SK-N-SH treated with all-trans-retinoic acid at 6 μM for 48 hours (cell line): Measurements from ENCODE around the gene MYL9.

Experiments
- ATAC-seq: fragments of 200-7000 bp; cut with Tn5 transposase; 3 replicates; pipeline ENCODE4 v1.9.1; 2020; ENCODE audit warnings: mild to moderate bottlenecking, moderate library complexity
- ARNTL ChIP-seq: fragments of 450-650 bp; formaldehyde crosslinking; IDR thresholded peaks from 2 replicates; pipeline ENCODE4 v1.5.0; 2020; ENCODE audit warnings: low read depth, mild to moderate bottlenecking, moderate library complexity, borderline replicate concordance
- BACH2 ChIP-seq: fragments of 250-450 bp; sonication (Bioruptor Pico); IDR thresholded peaks from 2 replicates; pipeline ENCODE4 v1.9.0; 2021; ENCODE audit warnings: mild to moderate bottlenecking, borderline replicate concordance
- CSDC2 ChIP-seq: fragments of 250-450 bp; sonication (Bioruptor Pico); IDR thresholded peaks from 2 replicates; pipeline ENCODE4 v1.5.0; 2020; ENCODE audit warnings: mild to moderate bottlenecking, moderate library complexity
- GLIS3 ChIP-seq: fragments of 250-450 bp; sonication (Bioruptor Pico); IDR thresholded peaks from 2 replicates; pipeline ENCODE4 v1.5.0; 2020; ENCODE audit warnings: mild to moderate bottlenecking, moderate library complexity
- ISL1 ChIP-seq: fragments of 250-450 bp; sonication (Bioruptor Pico); IDR thresholded peaks from 2 replicates; pipeline ENCODE4 v2.1.2; 2022; ENCODE audit warnings: mild to moderate bottlenecking, moderate library complexity
- OSR1 ChIP-seq: fragments of 250-450 bp; sonication (Bioruptor Pico); IDR thresholded peaks from 2 replicates; pipeline ENCODE4 v1.8.0; 2022; ENCODE audit warnings: moderate library complexity, mild to moderate bottlenecking, inconsistent platforms
- PPARA ChIP-seq: fragments of 250-450 bp; sonication (Bioruptor Pico); IDR thresholded peaks from 2 replicates; pipeline ENCODE4 v1.5.0; 2020; ENCODE audit warnings: mild to moderate bottlenecking, borderline replicate concordance
- RARB ChIP-seq: fragments of 250-450 bp; sonication (Bioruptor Pico); IDR thresholded peaks from 2 replicates; pipeline ENCODE4 v1.8.0; 2021; ENCODE audit warnings: mild to moderate bottlenecking, moderate library complexity
- SNAI2 ChIP-seq: fragments of 250-450 bp; sonication (Bioruptor Pico); IDR thresholded peaks from 2 replicates; pipeline ENCODE4 v1.5.0; 2020; ENCODE audit warnings: mild to moderate bottlenecking, moderate library complexity
- TCF4 ChIP-seq: fragments of 250-450 bp; sonication (Bioruptor Pico); IDR thresholded peaks from 2 replicates; pipeline ENCODE4 v1.8.0; 2021; ENCODE audit warnings: mild to moderate bottlenecking, moderate library complexity, borderline replicate concordance
- TOX ChIP-seq: fragments of 250-450 bp; sonication (Bioruptor Pico); IDR thresholded peaks from 2 replicates; pipeline ENCODE4 v1.8.0; 2021; ENCODE audit warnings: mild to moderate bottlenecking, moderate library complexity, borderline replicate concordance
- ZC3H10 ChIP-seq: fragments of 250-450 bp; sonication (Bioruptor Pico); IDR thresholded peaks from 2 replicates; pipeline ENCODE4 v1.5.1; 2021; ENCODE audit warnings: mild to moderate bottlenecking, moderate library complexity
- ZFP3 ChIP-seq: fragments of 250-450 bp; sonication (Bioruptor Pico); IDR thresholded peaks from 2 replicates; pipeline ENCODE4 v1.5.0; 2020; ENCODE audit warnings: mild to moderate bottlenecking, moderate library complexity
- ZNF565 ChIP-seq: fragments of 450-650 bp; formaldehyde crosslinking; conservative IDR thresholded peaks from 2 replicates; pipeline ENCODE4 v1.5.0; 2020; ENCODE audit warnings: low read depth, mild to moderate bottlenecking, moderate library complexity
- ZNF70 ChIP-seq: fragments of 450-650 bp; formaldehyde crosslinking; IDR thresholded peaks from 2 replicates; pipeline ENCODE4 v1.5.0; 2020; ENCODE audit warnings: mild to moderate bottlenecking, moderate library complexity
- ZNF8 ChIP-seq: fragments of 450-650 bp; formaldehyde crosslinking; IDR thresholded peaks from 2 replicates; pipeline ENCODE4 v1.5.0; 2020; ENCODE audit warnings: mild to moderate bottlenecking, moderate library complexity
- TF ChIP-seq, protein P1 (sequence below): fragments of 250-450 bp; sonication (Bioruptor Pico); IDR thresholded peaks from 2 replicates; pipeline ENCODE4 v1.8.0; 2021; ENCODE audit warnings: low read depth, mild to moderate bottlenecking, moderate library complexity, borderline replicate concordance
- TF ChIP-seq, protein P2 (sequence below): fragments of 250-450 bp; sonication (Bioruptor Pico); IDR thresholded peaks from 2 replicates; pipeline ENCODE4 v1.5.1; 2021; ENCODE audit warnings: mild to moderate bottlenecking, moderate library complexity
- TF ChIP-seq, protein P3 (sequence below): fragments of 250-450 bp; sonication (Bioruptor Pico); IDR thresholded peaks from 2 replicates; pipeline ENCODE4 v1.5.1; 2020; ENCODE audit warnings: low read depth, mild to moderate bottlenecking, moderate library complexity

The MYL9 gene

DNA sequence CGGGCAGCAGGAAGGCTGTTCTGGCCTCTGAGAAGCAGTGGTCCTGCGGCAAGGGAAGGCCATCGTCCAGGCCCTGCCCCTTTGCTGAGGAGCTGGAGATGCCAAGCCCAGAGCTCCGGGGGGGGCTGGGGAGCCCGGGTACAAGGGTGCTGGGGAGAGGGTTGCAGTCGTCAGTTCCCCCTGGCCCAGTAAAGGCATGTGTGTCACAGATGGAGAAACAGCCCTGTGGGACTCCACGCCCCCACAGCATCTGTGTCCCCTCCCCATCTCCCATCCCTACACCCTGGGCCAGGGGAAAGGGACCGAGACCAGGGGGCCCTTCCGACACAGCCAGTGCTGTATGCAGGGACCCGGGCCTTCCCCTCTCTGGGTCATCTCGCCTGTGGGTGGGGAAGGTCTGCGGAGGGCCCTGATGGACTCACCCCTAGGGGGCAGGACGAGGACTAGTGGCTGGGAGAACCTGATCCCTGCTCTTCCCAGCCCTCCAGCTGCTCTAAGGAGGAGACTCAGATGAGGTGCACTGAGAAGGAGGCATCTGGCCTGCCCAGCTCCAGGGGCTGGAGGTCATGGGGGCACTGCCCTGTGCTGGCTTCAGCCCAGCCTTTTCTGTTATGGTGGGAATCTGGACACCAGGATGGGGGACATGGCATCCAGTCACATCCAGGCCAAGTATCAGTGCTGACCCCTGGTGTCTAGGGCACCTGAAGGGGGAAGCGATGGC, 609 bp downstream of the MYL9 start:
- peak; percentile 30 for ATAC-seq
- TF ChIP-seq BACH2 (CRISPR knock-in tag) (no peak), OSR1 (no peak), ZFP3 (CRISPR knock-in tag) (no peak), ZNF70 (CRISPR knock-in tag) (no peak), GLIS3 (no peak), CSDC2 (CRISPR knock-in tag) (no peak), ARNTL (CRISPR knock-in tag) (no peak), RARB (CRISPR knock-in tag) (no peak), TOX (CRISPR knock-in tag) (no peak), PPARA (no peak), SNAI2 (CRISPR knock-in tag) (no peak), ZC3H10 (CRISPR knock-in tag) (no peak), TCF4 (no peak)
- TF ChIP-seq, protein P1, sequence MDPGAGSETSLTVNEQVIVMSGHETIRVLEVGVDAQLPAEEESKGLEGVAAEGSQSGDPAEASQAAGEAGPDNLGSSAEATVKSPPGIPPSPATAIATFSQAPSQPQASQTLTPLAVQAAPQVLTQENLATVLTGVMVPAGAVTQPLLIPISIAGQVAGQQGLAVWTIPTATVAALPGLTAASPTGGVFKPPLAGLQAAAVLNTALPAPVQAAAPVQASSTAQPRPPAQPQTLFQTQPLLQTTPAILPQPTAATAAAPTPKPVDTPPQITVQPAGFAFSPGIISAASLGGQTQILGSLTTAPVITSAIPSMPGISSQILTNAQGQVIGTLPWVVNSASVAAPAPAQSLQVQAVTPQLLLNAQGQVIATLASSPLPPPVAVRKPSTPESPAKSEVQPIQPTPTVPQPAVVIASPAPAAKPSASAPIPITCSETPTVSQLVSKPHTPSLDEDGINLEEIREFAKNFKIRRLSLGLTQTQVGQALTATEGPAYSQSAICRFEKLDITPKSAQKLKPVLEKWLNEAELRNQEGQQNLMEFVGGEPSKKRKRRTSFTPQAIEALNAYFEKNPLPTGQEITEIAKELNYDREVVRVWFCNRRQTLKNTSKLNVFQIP (CRISPR knock-in tag): no peak
- TF ChIP-seq, protein P2, sequence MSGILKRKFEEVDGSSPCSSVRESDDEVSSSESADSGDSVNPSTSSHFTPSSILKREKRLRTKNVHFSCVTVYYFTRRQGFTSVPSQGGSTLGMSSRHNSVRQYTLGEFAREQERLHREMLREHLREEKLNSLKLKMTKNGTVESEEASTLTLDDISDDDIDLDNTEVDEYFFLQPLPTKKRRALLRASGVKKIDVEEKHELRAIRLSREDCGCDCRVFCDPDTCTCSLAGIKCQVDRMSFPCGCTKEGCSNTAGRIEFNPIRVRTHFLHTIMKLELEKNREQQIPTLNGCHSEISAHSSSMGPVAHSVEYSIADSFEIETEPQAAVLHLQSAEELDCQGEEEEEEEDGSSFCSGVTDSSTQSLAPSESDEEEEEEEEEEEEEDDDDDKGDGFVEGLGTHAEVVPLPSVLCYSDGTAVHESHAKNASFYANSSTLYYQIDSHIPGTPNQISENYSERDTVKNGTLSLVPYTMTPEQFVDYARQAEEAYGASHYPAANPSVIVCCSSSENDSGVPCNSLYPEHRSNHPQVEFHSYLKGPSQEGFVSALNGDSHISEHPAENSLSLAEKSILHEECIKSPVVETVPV (CRISPR knock-in tag): no peak

DNA sequence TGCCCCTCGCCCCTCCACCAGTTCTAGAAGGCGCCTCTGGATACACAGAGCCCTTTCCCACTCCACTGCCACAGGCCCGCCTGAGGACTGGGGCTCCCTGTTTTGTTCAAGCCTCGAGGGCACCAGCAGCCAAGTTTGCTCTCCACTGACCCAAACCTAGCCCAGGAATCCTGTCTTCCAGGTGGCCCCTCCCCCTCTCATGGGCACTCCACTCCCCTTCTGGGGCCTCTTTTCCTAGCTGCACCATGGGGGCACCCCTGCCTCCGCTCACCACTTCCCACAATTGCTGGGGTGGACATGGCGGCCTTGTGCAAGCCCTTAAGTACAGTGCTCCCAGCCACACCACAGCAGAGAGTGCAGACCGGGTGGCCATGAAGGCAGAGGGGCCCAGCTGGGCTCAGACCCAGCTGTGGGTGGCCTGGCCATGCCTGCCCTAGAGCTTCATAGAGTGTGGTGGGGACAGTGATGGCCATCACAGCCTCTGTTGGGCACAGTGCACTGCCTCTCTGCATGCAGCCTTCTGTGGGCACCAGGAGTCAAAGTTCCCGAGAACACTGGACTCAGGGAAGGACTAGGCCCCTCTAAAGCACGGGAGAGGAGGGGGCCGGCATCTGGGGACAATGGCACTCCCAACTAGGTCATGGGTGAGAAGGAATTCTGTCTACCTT, 1.3 kb downstream of the MYL9 start:
- TF ChIP-seq CSDC2 (CRISPR knock-in tag) (no peak), OSR1 (no peak), ZNF70 (CRISPR knock-in tag) (no peak)
- ATAC-seq: no peak

DNA sequence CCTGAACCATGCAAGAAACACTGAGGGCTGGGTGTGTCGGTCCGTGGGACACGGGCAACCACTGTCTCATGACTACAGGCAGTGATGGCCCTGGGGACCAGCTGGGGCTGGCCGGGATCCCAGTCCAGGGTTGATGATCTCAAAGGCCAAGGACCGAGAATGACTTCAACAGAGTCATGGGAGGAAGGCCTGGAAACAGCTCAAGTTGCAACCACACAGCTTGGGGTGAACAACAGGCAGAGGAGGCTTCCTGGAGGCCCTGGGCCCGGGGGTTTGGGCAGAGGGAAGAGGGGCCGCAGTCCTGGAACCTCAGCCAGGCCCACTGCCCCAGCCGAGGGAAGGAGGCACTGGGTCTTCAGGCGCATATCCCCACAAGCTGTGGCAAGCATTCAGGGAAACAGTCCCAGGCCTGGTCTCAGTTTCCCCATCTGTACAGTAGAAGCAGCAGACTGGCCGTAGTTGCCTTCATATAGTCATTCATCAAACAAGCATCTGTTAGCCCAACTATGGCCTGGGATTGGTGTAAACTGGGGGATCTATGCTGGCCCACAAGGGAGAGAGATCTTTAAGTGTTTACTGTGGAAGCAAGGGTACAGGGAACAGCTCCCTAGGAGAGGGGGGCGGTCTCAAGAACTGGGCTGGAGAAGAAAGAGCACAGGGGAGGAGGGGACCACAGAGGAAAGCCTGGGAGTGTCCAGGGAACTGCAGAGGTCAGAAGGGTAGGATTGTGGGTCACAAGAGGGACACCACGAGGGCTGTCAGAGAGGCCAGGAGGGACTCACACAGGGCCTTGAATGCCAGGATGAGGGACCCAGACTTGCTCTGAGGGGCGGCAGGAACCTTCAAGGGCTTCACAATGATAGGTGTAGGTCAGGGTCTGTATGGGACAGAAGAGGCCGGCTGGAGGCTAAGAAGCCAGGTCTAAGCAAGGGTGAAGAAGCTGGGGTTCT, 2.1 kb downstream of the MYL9 start:
- TF ChIP-seq, protein P1 (CRISPR knock-in tag): no peak
- TF ChIP-seq ZNF70 (CRISPR knock-in tag) (no peak), ZNF8 (no peak), PPARA (no peak)
- no peak; the same call in 1 of the 3 replicates for ATAC-seq

DNA sequence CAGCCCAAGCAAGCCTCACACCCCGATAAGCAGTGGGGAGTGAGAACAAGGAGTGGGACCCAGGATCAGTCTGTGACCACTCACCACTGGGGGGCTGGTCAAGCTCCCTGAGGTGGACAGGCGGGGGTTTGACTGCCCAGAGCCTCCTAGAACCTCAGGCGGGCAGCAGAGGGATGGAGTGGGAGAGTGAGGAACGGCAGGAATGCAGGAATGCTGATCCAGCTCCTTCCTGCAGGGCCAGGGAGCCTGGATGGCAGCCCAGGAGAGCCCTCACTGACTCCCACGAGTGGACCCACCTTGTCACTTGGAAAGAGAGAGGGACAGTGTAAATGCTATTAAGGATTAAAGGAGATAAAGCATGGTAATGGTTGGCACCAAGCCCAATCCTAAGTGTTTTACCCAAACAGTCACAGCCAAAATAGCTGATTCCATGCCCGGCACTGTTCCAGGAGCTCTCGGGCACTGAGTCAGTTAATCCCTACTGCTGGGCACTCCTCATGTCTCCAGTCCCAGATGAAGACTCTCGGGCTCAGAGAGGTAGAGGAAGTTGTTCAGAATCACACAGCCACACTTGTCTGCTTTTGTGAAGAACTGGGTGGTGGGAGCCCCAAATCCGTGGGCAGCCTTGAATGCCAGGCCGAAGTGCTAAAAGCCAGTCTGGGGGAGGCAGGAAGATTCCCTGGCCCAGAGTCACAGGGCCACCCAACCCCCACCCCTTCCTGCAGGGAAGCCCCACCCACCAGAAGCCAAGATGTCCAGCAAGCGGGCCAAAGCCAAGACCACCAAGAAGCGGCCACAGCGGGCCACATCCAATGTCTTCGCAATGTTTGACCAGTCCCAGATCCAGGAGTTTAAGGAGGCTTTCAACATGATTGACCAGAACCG, 3.1 kb downstream of the MYL9 start:
- peak; percentile 83 for ATAC-seq
- TF ChIP-seq OSR1 (no peak), ISL1 (peak; percentile 92), ZFP3 (CRISPR knock-in tag) (peak; percentile 24; the same call in 1 of the 2 replicates)

DNA sequence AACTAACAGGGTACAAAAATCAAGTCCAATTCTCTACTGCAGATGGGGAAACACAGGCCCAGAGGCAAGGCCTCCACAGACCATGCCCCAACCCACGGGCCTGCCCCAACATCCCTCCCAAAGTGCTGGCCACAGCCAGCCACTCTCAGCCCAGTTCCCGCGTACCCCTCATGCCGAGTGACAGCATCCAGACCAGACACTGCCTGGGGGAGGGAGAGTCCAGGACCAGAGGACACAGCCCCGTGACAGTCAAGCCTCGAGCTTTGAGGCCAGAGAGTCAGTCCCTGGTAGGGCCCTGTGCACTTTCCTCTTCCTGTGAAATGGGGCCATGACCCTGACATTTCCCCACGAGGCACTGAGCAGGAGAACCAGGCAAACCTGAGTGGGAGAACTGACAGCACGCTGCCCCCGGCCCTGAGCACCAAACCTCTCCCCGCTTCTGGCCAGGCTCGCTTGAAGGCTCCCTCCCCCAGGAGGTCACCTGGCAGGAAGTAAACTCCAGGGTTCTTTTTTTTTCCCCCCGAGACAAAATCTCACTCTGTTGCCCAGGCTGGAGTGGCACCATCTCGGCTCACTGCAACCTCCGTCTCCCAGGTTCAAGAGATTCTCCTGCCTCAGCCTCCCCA, 4.9 kb downstream of the MYL9 start:
- no peak for ATAC-seq

More for the DNA sequence above, 4.9 kb downstream of the MYL9 start:
- TF ChIP-seq ZNF70 (CRISPR knock-in tag) (no peak), ISL1 (no peak), TCF4 (no peak), ZNF565 (no peak), OSR1 (no peak), PPARA (no peak)
- TF ChIP-seq, protein P1 (CRISPR knock-in tag): no peak
- TF ChIP-seq, protein P3, sequence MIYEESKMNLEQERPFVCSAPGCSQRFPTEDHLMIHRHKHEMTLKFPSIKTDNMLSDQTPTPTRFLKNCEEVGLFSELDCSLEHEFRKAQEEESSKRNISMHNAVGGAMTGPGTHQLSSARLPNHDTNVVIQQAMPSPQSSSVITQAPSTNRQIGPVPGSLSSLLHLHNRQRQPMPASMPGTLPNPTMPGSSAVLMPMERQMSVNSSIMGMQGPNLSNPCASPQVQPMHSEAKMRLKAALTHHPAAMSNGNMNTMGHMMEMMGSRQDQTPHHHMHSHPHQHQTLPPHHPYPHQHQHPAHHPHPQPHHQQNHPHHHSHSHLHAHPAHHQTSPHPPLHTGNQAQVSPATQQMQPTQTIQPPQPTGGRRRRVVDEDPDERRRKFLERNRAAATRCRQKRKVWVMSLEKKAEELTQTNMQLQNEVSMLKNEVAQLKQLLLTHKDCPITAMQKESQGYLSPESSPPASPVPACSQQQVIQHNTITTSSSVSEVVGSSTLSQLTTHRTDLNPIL: no peak
